GM06990 (cell line): ENCODE measurements around the gene RMP24.
A peak's percentile ranks its signal among the peaks of the same experiment; 100 is the strongest.

ENCODE experiments used
- DNase-seq: peaks from one replicate; pipeline ENCODE4 v3.0.0-alpha.2; 2011; ENCODE audit not compliant: insufficient read length; ENCODE audit errors: extremely low read depth
- H3K27me3 ChIP-seq: replicated peaks from 2 replicates; pipeline ENCODE4 v1.6.0; 2011; ENCODE audit warnings: low read length; ENCODE audit not compliant: control insufficient read depth, insufficient read depth
- H3K36me3 ChIP-seq: 2 replicates; pipeline ENCODE4 v1.5.1; 2011; ENCODE audit warnings: low read length; ENCODE audit not compliant: control insufficient read depth, insufficient read depth
- H3K4me3 ChIP-seq: replicated peaks from 2 replicates; pipeline ENCODE4 v1.5.1; 2011; ENCODE audit warnings: low read depth, mild to moderate bottlenecking, control low read depth, low read length
- CTCF ChIP-seq: IDR thresholded peaks from 2 replicates; pipeline ENCODE4 v1.5.1; 2011; ENCODE audit warnings: low read length, control low read depth, mild to moderate bottlenecking, inconsistent platforms; ENCODE audit not compliant: insufficient read depth, poor library complexity, severe bottlenecking

Gene RMP24

GRCh38 chr18:35993013-35993412 lies 20.5 kb downstream of the RMP24 start:
- H3K4me3 ChIP-seq = no peak overlapping the region
- peaks cover 3% of the 10 kb centered on the region for H3K36me3 ChIP-seq
- no peak for DNase-seq
- no peak for TF ChIP-seq CTCF
- no peaks in the 10 kb centered on the region for H3K27me3 ChIP-seq

GRCh38 chr18:35998967-35999366 lies 26.5 kb downstream of the RMP24 start:
- peak; percentile 35 for TF ChIP-seq CTCF
- no peak overlapping the region for H3K4me3 ChIP-seq
- no peaks in the 10 kb centered on the region for H3K27me3 ChIP-seq
- DNase-seq = no peak
- H3K36me3 ChIP-seq = no peaks in the 10 kb centered on the region

- H3K4me3 ChIP-seq = no peak overlapping the region
- no peaks in the 10 kb centered on the region for H3K27me3 ChIP-seq
- DNase-seq = no peak
- TF ChIP-seq CTCF = no peak
- no peaks in the 10 kb centered on the region for H3K36me3 ChIP-seq
Observed at GRCh38 chr18:35999925-36000324, 27.4 kb downstream of the RMP24 start.

DNA sequence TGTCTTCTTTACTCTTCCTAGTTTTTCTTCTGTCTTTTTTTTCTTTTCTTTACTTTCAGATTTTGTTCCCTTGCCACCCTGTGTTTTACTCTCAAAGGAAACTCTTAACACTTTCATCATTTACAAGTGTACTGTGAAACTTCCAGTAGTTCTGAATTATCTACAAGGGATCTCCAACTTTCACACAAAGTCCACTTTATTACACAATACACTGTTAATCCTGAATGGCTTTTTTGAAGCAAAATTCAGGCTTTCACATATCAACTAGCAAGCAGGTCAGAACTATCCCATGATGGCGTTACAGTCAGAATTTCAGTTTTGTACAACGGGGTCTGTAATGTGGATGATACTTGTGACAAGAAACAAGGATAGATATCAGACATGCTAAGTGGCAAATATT lies 34.5 kb downstream of the RMP24 start:
- TF ChIP-seq CTCF = no peak
- no peak overlapping the region for H3K4me3 ChIP-seq
- no peaks in the 10 kb centered on the region for H3K27me3 ChIP-seq

DNA sequence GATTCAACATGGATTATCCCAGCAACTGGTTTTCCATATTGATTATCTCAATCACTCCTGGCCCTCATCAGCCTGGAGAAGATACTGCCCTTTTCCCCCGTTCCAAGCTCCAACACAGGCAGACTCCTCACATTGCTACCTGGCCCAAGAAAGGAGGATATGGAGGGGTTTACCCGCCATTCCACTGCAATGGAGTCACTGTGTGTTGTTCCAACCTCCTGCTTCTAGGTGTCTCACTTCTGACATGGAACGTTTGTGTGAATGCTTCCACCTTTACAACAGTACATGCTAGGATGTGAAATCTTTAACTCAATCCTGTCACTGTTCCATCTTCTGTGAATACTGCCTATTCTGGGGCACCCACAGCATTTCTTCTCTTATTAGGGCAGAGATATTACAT lies 36.7 kb downstream of the RMP24 start:
- no peak for TF ChIP-seq CTCF
- H3K27me3 ChIP-seq = no peaks in the 10 kb centered on the region
- H3K36me3 ChIP-seq = no peaks in the 10 kb centered on the region
- no peak overlapping the region for H3K4me3 ChIP-seq
- no peak for DNase-seq

More for the DNA sequence above, 34.5 kb downstream of the RMP24 start:
- no peaks in the 10 kb centered on the region for H3K36me3 ChIP-seq
- DNase-seq = no peak

GRCh38 chr18:36012891-36013290 lies 40.4 kb downstream of the RMP24 start:
- TF ChIP-seq CTCF = no peak
- Histone ChIP-seq H3K4me3 (no peak overlapping the region), H3K36me3 (no peaks in the 10 kb centered on the region), H3K27me3 (no peaks in the 10 kb centered on the region)
- no peak for DNase-seq
